Neuronal stem cell (in vitro differentiated cells): ENCODE measurements around the gene ATG4B.

ENCODE experiments used
- DNase-seq: peaks from one replicate; pipeline ENCODE4 v3.0.0-alpha.2; 2013; ENCODE audit warnings: low spot score
- H2AFZ ChIP-seq: one replicate; pipeline ENCODE4 v1.6.1; 2013; ENCODE audit warnings: mild to moderate bottlenecking, low read length, inconsistent platforms
- H2AK5ac ChIP-seq: 2 replicates; pipeline ENCODE4 v1.6.1; 2013; ENCODE audit warnings: low read depth, mild to moderate bottlenecking, inconsistent platforms, low read length, moderate library complexity, mixed read lengths
- H2BK120ac ChIP-seq: 2 replicates; pipeline ENCODE4 v1.6.1; 2013; ENCODE audit warnings: low read depth, mild to moderate bottlenecking, inconsistent platforms, low read length, moderate library complexity, mixed read lengths
- H2BK12ac ChIP-seq: one replicate; pipeline ENCODE4 v1.6.1; 2013; ENCODE audit warnings: low read length, inconsistent platforms
- H2BK15ac ChIP-seq: 2 replicates; pipeline ENCODE4 v1.6.1; 2013; ENCODE audit warnings: mild to moderate bottlenecking, low read length, inconsistent platforms, mixed read lengths
- H2BK5ac ChIP-seq: one replicate; pipeline ENCODE4 v1.6.1; 2013; ENCODE audit warnings: inconsistent platforms, mild to moderate bottlenecking, low read length, moderate library complexity
- H3K14ac ChIP-seq: one replicate; pipeline ENCODE4 v1.6.1; 2013; ENCODE audit warnings: low read length, inconsistent platforms
- H3K18ac ChIP-seq: 2 replicates; pipeline ENCODE4 v1.6.1; 2013; ENCODE audit warnings: low read length, inconsistent platforms
- H3K23ac ChIP-seq: 2 replicates; pipeline ENCODE4 v1.6.1; 2013; ENCODE audit warnings: low read depth, mild to moderate bottlenecking, mixed read lengths, low read length, inconsistent platforms; ENCODE audit not compliant: poor library complexity
- H3K27ac ChIP-seq: replicated peaks from 3 replicates; pipeline ENCODE4 v1.5.1; 2013; ENCODE audit warnings: low read length, inconsistent platforms
- H3K27me3 ChIP-seq, 3 experiments: 2 replicates each; pipeline ENCODE4 v1.6.1; 2013; ENCODE audit warnings: low read length in 3 of 3, mild to moderate bottlenecking in 2 of 3, inconsistent platforms in 1 of 3, low read depth in 1 of 3, mixed read lengths in 1 of 3, moderate library complexity in 1 of 3; ENCODE audit not compliant: control insufficient read depth in 3 of 3, insufficient read depth in 3 of 3
- H3K36me3 ChIP-seq, 2 donors: replicated peaks in 1 of 2; 2 replicates each; pipeline ENCODE4 v1.6.1; 2013; ENCODE audit warnings: low read length in 2 of 2; ENCODE audit not compliant: control insufficient read depth in 2 of 2, insufficient read depth in 2 of 2
- H3K4ac ChIP-seq: 2 replicates; pipeline ENCODE4 v1.6.1; 2013; ENCODE audit warnings: inconsistent platforms, mild to moderate bottlenecking, low read length, moderate library complexity
- H3K4me1 ChIP-seq, 2 donors: 1 replicate in 1 of 2; 2 replicates in 1 of 2; pipeline ENCODE4 v1.6.1; 2013; ENCODE audit warnings: low read length in 2 of 2, low read depth in 1 of 2; ENCODE audit not compliant: control insufficient read depth in 2 of 2, insufficient read depth in 1 of 2
- H3K4me2 ChIP-seq: one replicate; pipeline ENCODE4 v1.6.1; 2013; ENCODE audit warnings: mild to moderate bottlenecking, low read length, inconsistent platforms; ENCODE audit not compliant: insufficient read depth, poor library complexity, severe bottlenecking
- H3K4me3 ChIP-seq, 2 donors: 2 replicates each; pipeline ENCODE4 v1.5.1; 2013; ENCODE audit warnings: low read length in 2 of 2, mild to moderate bottlenecking in 2 of 2, inconsistent platforms in 1 of 2, moderate library complexity in 1 of 2
- H3K79me1 ChIP-seq: one replicate; pipeline ENCODE4 v1.6.1; 2013; ENCODE audit warnings: low read depth, mild to moderate bottlenecking, inconsistent platforms, low read length, moderate library complexity
- H3K9ac ChIP-seq: one replicate; pipeline ENCODE4 v1.6.1; 2013; ENCODE audit warnings: mild to moderate bottlenecking, low read depth, low read length, inconsistent platforms; ENCODE audit not compliant: poor library complexity
- H3K9me3 ChIP-seq, 2 donors: replicated peaks in 1 of 2; 2 replicates each; pipeline versions ENCODE3 to v1.6.1; 2013; ENCODE audit warnings: low read length in 2 of 2, mild to moderate bottlenecking in 2 of 2, inconsistent platforms in 1 of 2, low read depth in 1 of 2, mixed read lengths in 1 of 2, moderate library complexity in 1 of 2; ENCODE audit not compliant: control insufficient read depth in 2 of 2, insufficient read depth in 1 of 2
- H4K8ac ChIP-seq: one replicate; pipeline ENCODE4 v1.6.1; 2013; ENCODE audit warnings: low read depth, mild to moderate bottlenecking, inconsistent platforms, low read length, moderate library complexity
- H4K91ac ChIP-seq: one replicate; pipeline ENCODE4 v1.6.1; 2013; ENCODE audit warnings: low read length, low read depth, mild to moderate bottlenecking, inconsistent platforms; ENCODE audit not compliant: poor library complexity
- WGBS, 2 donors: extraction: QIAGEN DNeasy Blood & Tissue Kit; methylation state at CpG; one replicate each; pipeline ENCODE4 v1.1.7; 2013; ENCODE audit warnings: missing lambda C conversion rate in 2 of 2, mixed read lengths in 1 of 2; ENCODE audit not compliant: insufficient read length in 2 of 2, insufficient replicate concordance in 1 of 2; ENCODE audit errors: extremely low coverage in 2 of 2; 5-methylcytosine and 5-hydroxymethylcytosine counted together

ATG4B gene

GRCh38 chr2:241672243-241673188 lies 35.0 kb downstream of the ATG4B start:
- H3K9ac ChIP-seq: peak overlapping the region; percentile 60
- WGBS, 2 donors: no CpG with 5 or more reads among the region's 42 CpGs
- peaks cover 51 to 97% of the 10 kb centered on the region in 2 donors for H3K36me3 ChIP-seq

GRCh38 chr2:241673189-241673663 lies 35.7 kb downstream of the ATG4B start:
- Histone ChIP-seq H3K27ac (no peak overlapping the region), H2BK15ac (no peak overlapping the region), H3K4me2 (no peak overlapping the region), H2BK120ac (no peak overlapping the region), H3K4ac (no peak overlapping the region), H3K36me3 (peaks cover 49 to 97% of the 10 kb centered on the region in 2 donors), H2BK5ac (no peak overlapping the region), H2BK12ac (no peak overlapping the region), H3K18ac (no peak overlapping the region), H3K79me1 (peaks cover 3% of the 10 kb centered on the region), H3K14ac (no peak overlapping the region), H4K91ac (no peak overlapping the region), H3K9me3 (no peaks in the 10 kb centered on the region), H3K4me3 (no peak overlapping the region), H4K8ac (no peak overlapping the region), H3K4me1 (no peaks in the 10 kb centered on the region), H2AK5ac (no peak overlapping the region), H3K27me3 (no peaks in the 10 kb centered on the region), H3K9ac (peak overlapping the region; percentile 60), H2AFZ (no peak overlapping the region), H3K23ac (peak overlapping the region; percentile 73)
- no peak for DNase-seq
- WGBS, 2 donors: no CpG with 5 or more reads among the region's 18 CpGs

More at GRCh38 chr2:241672243-241673188, 35.0 kb downstream of the ATG4B start:
- H3K27ac ChIP-seq: no peak overlapping the region
- no peak for DNase-seq
- H3K4me2 ChIP-seq: no peak overlapping the region
- no peak overlapping the region for H2AFZ ChIP-seq
- no peak overlapping the region for H3K4ac ChIP-seq
- no peak overlapping the region for H4K91ac ChIP-seq
- H3K27me3 ChIP-seq: no peaks in the 10 kb centered on the region
- H3K14ac ChIP-seq: no peak overlapping the region
- H3K9me3 ChIP-seq: no peaks in the 10 kb centered on the region
- H3K4me1 ChIP-seq: no peaks in the 10 kb centered on the region
- H3K23ac ChIP-seq: peak overlapping the region; percentile 73
- no peak overlapping the region for H3K4me3 ChIP-seq
- H3K18ac ChIP-seq: no peak overlapping the region
- no peak overlapping the region for H2BK15ac ChIP-seq
- H2BK12ac ChIP-seq: no peak overlapping the region
- H4K8ac ChIP-seq: peak overlapping the region; percentile 65
- peaks cover 3% of the 10 kb centered on the region for H3K79me1 ChIP-seq
- no peak overlapping the region for H2BK120ac ChIP-seq
- H2AK5ac ChIP-seq: no peak overlapping the region
- no peak overlapping the region for H2BK5ac ChIP-seq

- Histone ChIP-seq H3K27ac (no peak overlapping the region), H4K91ac (no peak overlapping the region), H2BK5ac (no peak overlapping the region), H3K23ac (peak overlapping the region; percentile 62), H3K4me1 (no peaks in the 10 kb centered on the region), H2BK120ac (no peak overlapping the region), H3K27me3 (no peaks in the 10 kb centered on the region), H3K9ac (no peak overlapping the region), H3K14ac (no peak overlapping the region), H3K9me3 (no peaks in the 10 kb centered on the region), H3K4ac (no peak overlapping the region), H3K4me3 (no peak overlapping the region), H3K4me2 (no peak overlapping the region), H2BK15ac (no peak overlapping the region), H3K79me1 (peaks cover 3% of the 10 kb centered on the region), H2AFZ (no peak overlapping the region), H2AK5ac (no peak overlapping the region), H4K8ac (no peak overlapping the region), H3K36me3 (peaks cover 48 to 97% of the 10 kb centered on the region in 2 donors), H2BK12ac (no peak overlapping the region), H3K18ac (peak overlapping the region; percentile 75)
- no CpG with 5 or more reads among the region's 21 CpGs for WGBS, 2 donors
- no peak for DNase-seq
Observed at GRCh38 chr2:241673797-241674725, 36.6 kb downstream of the ATG4B start.
